K562 (cell line): Measurements from ENCODE around the gene SLC4A3. TPM values are rescaled to one million over a fixed set of nuclear protein-coding genes. Genes with fewer than 3 reads are reported as not detected.

Experiments used
- COPS2 ChIP-seq: fragments of 450-650 bp; conservative IDR thresholded peaks from 2 replicates; pipeline ENCODE4 v1.6.1; 2016; ENCODE audit warnings: mild to moderate bottlenecking, moderate library complexity
- ELF1 ChIP-seq: fragments of 200-800 bp; sonication (Bioruptor generic); IDR thresholded peaks from 2 replicates; pipeline ENCODE4 v1.6.1; 2016; ENCODE audit warnings: missing genetic modification characterization, missing compliant biosample characterization
- GATAD2B ChIP-seq: fragments of 450-650 bp; IDR thresholded peaks from 2 replicates; pipeline ENCODE4 v1.6.1; 2017; ENCODE audit warnings: mild to moderate bottlenecking, borderline replicate concordance
- KDM2B ChIP-seq: fragments of 250-450 bp; sonication (Bioruptor Pico); IDR thresholded peaks from 2 replicates; pipeline ENCODE4 v1.8.0; 2021; ENCODE audit warnings: mild to moderate bottlenecking, moderate library complexity
- MAFK ChIP-seq: IDR thresholded peaks from 2 replicates; pipeline ENCODE4 v1.6.1; 2011; ENCODE audit warnings: low read length, improper control_type of control experiment
- MED1 ChIP-seq: sonication (generic); formaldehyde crosslinking; IDR thresholded peaks from 2 replicates; pipeline ENCODE4 v1.8.1; 2023; ENCODE audit warnings: missing genetic modification reagents, borderline replicate concordance
- NR1H2 ChIP-seq: sonication (generic); formaldehyde crosslinking; IDR thresholded peaks from 2 replicates; pipeline ENCODE4 v1.4.0; 2020; ENCODE audit warnings: mild to moderate bottlenecking, missing genetic modification reagents
- NR2C2 ChIP-seq, 2 experiments: fragments of 200-800 bp in 1 of 2; sonication (Bioruptor generic) in 1 of 2; sonication (generic) in 1 of 2; formaldehyde crosslinking in 1 of 2; IDR thresholded peaks; 2 replicates each; pipeline versions ENCODE4 v1.6.1 to v1.8.0; 2016 to 2022; ENCODE audit warnings: mild to moderate bottlenecking in 1 of 2, missing compliant biosample characterization in 1 of 2, missing genetic modification characterization in 1 of 2, missing genetic modification reagents in 1 of 2
- POLR2B ChIP-seq: fragments of 450-650 bp; IDR thresholded peaks from 2 replicates; pipeline ENCODE4 v1.6.1; 2018; ENCODE audit warnings: low read depth; ENCODE audit not compliant: partially characterized antibody
- RBM17 ChIP-seq: fragments of 200-400 bp; formaldehyde crosslinking; IDR thresholded peaks from 2 replicates; pipeline ENCODE4 v1.6.1; 2017; ENCODE audit warnings: low read depth, mild to moderate bottlenecking, low read length, borderline replicate concordance
- RBM39 ChIP-seq: fragments of 200-400 bp; formaldehyde crosslinking; optimal IDR thresholded peaks from 2 replicates; pipeline ENCODE3; 2018; ENCODE audit warnings: low read depth, low read length
- XRCC5 ChIP-seq: fragments of 200-400 bp; formaldehyde crosslinking; IDR thresholded peaks from 2 replicates; pipeline ENCODE4 v1.6.1; 2017; ENCODE audit warnings: low read depth, mild to moderate bottlenecking, low read length
- ZBTB8A ChIP-seq: fragments of 450-650 bp; IDR thresholded peaks from 2 replicates; pipeline ENCODE4 v1.6.1; 2018; ENCODE audit warnings: mild to moderate bottlenecking, moderate library complexity; ENCODE audit not compliant: partially characterized antibody
- ZKSCAN1 ChIP-seq: fragments of 150-350 bp; IDR thresholded peaks from 2 replicates; pipeline ENCODE4 v1.6.1; 2016; ENCODE audit warnings: low read depth, low read length
- ZNF197 ChIP-seq: fragments of 200-800 bp; sonication (Bioruptor generic); IDR thresholded peaks from 2 replicates; pipeline ENCODE4 v1.6.1; 2016; ENCODE audit warnings: low read depth, missing genetic modification characterization, missing compliant biosample characterization
- ZNF212 ChIP-seq: fragments of 450-650 bp; formaldehyde crosslinking; IDR thresholded peaks from 2 replicates; pipeline ENCODE4 v1.4.0; 2020; ENCODE audit warnings: mild to moderate bottlenecking
- ZNF316 ChIP-seq: fragments of 450-650 bp; IDR thresholded peaks from 2 replicates; pipeline ENCODE4 v1.6.1; 2016
- ZNF354B ChIP-seq: fragments of 250-450 bp; sonication (Bioruptor Pico); IDR thresholded peaks from 2 replicates; pipeline ENCODE4 v1.4.0; 2020
- ZNF436 ChIP-seq: fragments of 250-450, 450-650 bp; sonication (Bioruptor Pico); formaldehyde crosslinking; IDR thresholded peaks from 2 replicates; pipeline ENCODE4 v1.7.0; 2020; ENCODE audit warnings: mild to moderate bottlenecking
- ZNF586 ChIP-seq: fragments of 450-650 bp; formaldehyde crosslinking; conservative IDR thresholded peaks from 2 replicates; pipeline ENCODE4 v1.4.0; 2020; ENCODE audit warnings: mild to moderate bottlenecking, moderate library complexity
- ZNF830 ChIP-seq: fragments of 250-450 bp; sonication (Bioruptor Pico); IDR thresholded peaks from 2 replicates; pipeline ENCODE4 v1.5.0; 2021; ENCODE audit warnings: mild to moderate bottlenecking
- ZZZ3 ChIP-seq: fragments of 450-650 bp; IDR thresholded peaks from 2 replicates; pipeline ENCODE4 v1.6.1; 2016; ENCODE audit warnings: antibody characterized with exemption, mild to moderate bottlenecking, moderate library complexity
- polyA plus RNA-seq, 8 experiments: library from polyadenylated mRNA; depleted of rRNA in 4 of 8; stranded (reverse) in 5 of 8; unstranded in 3 of 8; fragments of >200 nt; fragmentation: Nextera tagmentation in 2 of 8; fragmentation: Illumina TruSeq in 1 of 8; extraction: Ambion mirVana in 2 of 8; extraction: Trizol in 1 of 8; gene quantifications; 2 replicates each; pipeline versions ENCODE4 v1.2.1 to v1.2.3, GENCODE V29; 2011 to 2014; ENCODE audit warnings: inconsistent platforms in 1 of 8, missing spikeins in 1 of 8
- total RNA-seq, 7 experiments: library from RNA; depleted of rRNA in 6 of 7; stranded (reverse); fragments of >200 nt in 6 of 7; fragmentation: Illumina TruSeq in 2 of 7; extraction: Trizol in 2 of 7; gene quantifications; 2 replicates each; pipeline versions ENCODE4 v1.2.1 to v1.2.3, GENCODE V29; 2011 to 2021; ENCODE audit warnings: low replicate concordance in 1 of 7
- TF ChIP-seq, protein P1 (sequence below): fragments of 250-450 bp; sonication (Bioruptor Pico); IDR thresholded peaks from 2 replicates; pipeline ENCODE4 v1.4.0; 2020; ENCODE audit warnings: mild to moderate bottlenecking, moderate library complexity, borderline replicate concordance
- TF ChIP-seq, protein P2 (sequence below): fragments of 250-450 bp; sonication (Bioruptor Pico); IDR thresholded peaks from 2 replicates; pipeline ENCODE4 v1.5.0; 2020; ENCODE audit warnings: mild to moderate bottlenecking
- TF ChIP-seq, protein P3 (sequence below), 2 experiments: fragments of 450-650 bp in 1 of 2; sonication (generic) in 1 of 2; formaldehyde crosslinking in 1 of 2; IDR thresholded peaks in 1 of 2; conservative IDR thresholded peaks in 1 of 2; 2 replicates each; pipeline versions ENCODE4 v1.6.1 to v1.8.1; 2016 to 2023; ENCODE audit warnings: mild to moderate bottlenecking in 2 of 2, moderate library complexity in 2 of 2, inconsistent platforms in 1 of 2, missing genetic modification reagents in 1 of 2

SLC4A3 gene
- total and polyA plus RNA-seq, 9 of the 15 experiments (the other 6 are each of a cell fraction or from before 2014, with no cell fraction given): 0.04 to 0.31 (median 0.16) TPM; not detected in 5

DNA sequence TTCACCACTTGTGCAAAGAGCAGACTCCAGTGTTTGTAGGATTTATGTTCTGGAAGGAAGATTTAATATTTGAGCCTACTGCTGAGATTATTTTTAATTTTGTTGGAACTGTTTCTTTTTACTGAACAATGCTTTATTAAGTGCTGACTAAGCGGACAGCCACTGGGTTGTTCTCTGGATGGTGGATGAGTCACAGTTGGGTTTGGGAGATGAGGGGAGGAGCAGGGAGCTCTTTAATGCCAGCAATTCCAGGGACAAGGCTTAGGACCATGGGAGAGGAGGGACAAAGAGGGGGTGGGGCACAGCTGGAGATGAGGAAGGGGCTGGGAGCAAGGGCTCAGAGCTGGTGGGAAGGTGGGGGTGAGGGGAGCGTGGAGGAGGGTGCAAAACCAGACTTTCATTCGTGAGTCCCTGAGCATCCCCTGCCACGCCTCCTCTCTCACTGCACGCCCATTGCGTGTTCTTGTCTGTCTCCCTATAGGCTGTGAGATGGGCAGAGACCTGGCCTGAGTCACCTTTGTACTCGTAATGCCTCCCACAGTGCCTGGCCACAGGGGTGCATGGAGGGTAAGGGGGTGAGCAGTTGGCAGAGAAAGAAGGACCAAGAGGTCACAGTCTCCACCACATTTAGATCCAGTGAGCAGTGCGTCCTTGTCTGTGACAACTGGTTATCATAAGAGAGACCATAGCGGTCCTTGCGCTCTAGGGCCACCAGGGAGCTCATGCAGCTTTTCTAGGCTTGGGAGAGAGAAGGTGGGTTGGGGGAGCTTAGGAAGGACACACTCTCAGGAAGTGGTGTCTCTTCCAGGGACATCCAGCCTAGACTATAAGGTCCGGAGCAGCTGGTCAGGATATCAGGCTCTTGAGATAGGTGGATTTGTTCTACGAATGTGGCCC, 18.4 kb downstream of the SLC4A3 start (continued):
- TF ChIP-seq ZNF586 (CRISPR knock-in tag) (no peak), ZNF354B (CRISPR knock-in tag) (no peak), ELF1 (tag) (no peak), RBM39 (no peak), ZBTB8A (no peak), XRCC5 (no peak), GATAD2B (no peak), RBM17 (no peak), KDM2B (CRISPR knock-in tag) (no peak), COPS2 (no peak), ZNF212 (CRISPR knock-in tag) (no peak), ZNF830 (CRISPR knock-in tag) (no peak), NR1H2 (CRISPR knock-in tag) (no peak), NR2C2 (CRISPR knock-in tag; IDR thresholded peaks at IDR 0.05) (no peak), NR2C2 (tag; IDR thresholded peaks at IDR 0.05) (no peak), ZKSCAN1 (no peak), ZNF197 (CRISPR knock-in tag) (no peak), ZZZ3 (no peak), MED1 (CRISPR knock-in tag) (no peak), ZNF316 (peak; percentile 98), MAFK (peak; percentile 91), POLR2B (no peak), ZNF436 (CRISPR knock-in tag) (no peak)
- TF ChIP-seq, protein P1, sequence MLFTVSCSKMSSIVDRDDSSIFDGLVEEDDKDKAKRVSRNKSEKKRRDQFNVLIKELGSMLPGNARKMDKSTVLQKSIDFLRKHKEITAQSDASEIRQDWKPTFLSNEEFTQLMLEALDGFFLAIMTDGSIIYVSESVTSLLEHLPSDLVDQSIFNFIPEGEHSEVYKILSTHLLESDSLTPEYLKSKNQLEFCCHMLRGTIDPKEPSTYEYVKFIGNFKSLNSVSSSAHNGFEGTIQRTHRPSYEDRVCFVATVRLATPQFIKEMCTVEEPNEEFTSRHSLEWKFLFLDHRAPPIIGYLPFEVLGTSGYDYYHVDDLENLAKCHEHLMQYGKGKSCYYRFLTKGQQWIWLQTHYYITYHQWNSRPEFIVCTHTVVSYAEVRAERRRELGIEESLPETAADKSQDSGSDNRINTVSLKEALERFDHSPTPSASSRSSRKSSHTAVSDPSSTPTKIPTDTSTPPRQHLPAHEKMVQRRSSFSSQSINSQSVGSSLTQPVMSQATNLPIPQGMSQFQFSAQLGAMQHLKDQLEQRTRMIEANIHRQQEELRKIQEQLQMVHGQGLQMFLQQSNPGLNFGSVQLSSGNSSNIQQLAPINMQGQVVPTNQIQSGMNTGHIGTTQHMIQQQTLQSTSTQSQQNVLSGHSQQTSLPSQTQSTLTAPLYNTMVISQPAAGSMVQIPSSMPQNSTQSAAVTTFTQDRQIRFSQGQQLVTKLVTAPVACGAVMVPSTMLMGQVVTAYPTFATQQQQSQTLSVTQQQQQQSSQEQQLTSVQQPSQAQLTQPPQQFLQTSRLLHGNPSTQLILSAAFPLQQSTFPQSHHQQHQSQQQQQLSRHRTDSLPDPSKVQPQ (CRISPR knock-in tag): no peak
- TF ChIP-seq, protein P2, sequence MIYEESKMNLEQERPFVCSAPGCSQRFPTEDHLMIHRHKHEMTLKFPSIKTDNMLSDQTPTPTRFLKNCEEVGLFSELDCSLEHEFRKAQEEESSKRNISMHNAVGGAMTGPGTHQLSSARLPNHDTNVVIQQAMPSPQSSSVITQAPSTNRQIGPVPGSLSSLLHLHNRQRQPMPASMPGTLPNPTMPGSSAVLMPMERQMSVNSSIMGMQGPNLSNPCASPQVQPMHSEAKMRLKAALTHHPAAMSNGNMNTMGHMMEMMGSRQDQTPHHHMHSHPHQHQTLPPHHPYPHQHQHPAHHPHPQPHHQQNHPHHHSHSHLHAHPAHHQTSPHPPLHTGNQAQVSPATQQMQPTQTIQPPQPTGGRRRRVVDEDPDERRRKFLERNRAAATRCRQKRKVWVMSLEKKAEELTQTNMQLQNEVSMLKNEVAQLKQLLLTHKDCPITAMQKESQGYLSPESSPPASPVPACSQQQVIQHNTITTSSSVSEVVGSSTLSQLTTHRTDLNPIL (CRISPR knock-in tag): no peak
- TF ChIP-seq, protein P3, sequence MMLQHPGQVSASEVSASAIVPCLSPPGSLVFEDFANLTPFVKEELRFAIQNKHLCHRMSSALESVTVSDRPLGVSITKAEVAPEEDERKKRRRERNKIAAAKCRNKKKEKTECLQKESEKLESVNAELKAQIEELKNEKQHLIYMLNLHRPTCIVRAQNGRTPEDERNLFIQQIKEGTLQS (IDR thresholded peaks at IDR 0.05): peak; percentile 71
- TF ChIP-seq, protein P3 (CRISPR knock-in tag; conservative IDR thresholded peaks at IDR 0.05): no peak
